Stomach (tissue), 9 donors: ENCODE results near the gene UTP11. TPM values are rescaled to one million over a fixed set of nuclear protein-coding genes. Genes with fewer than 3 reads are reported as not detected.

Source experiments
- DNase-seq, 2 donors: peaks; one replicate each; pipeline versions ENCODE4 v3.0.0 to v3.0.0-alpha.2; 2013 to 2019
- H3K27ac ChIP-seq, 5 donors: fragments of 200-600 bp in 4 of 5; sonication (generic) in 4 of 5; one replicate each; pipeline ENCODE4 v1.5.1; 2013 to 2019; ENCODE audit warnings: mild to moderate bottlenecking in 1 of 5, moderate library complexity in 1 of 5
- H3K27me3 ChIP-seq, 3 donors: fragments of 200-600 bp; sonication (generic); one replicate each; pipeline ENCODE4 v1.5.1; 2017 to 2019; ENCODE audit warnings: mixed run types in 1 of 3
- H3K36me3 ChIP-seq, 4 donors: fragments of 200-600 bp; sonication (generic); 1 replicate in 3 of 4; 2 replicates in 1 of 4; pipeline ENCODE4 v1.5.1; 2016 to 2019
- H3K4me1 ChIP-seq, 4 donors: fragments of 200-600 bp; sonication (generic); one replicate each; pipeline ENCODE4 v1.5.1; 2016 to 2019
- H3K4me3 ChIP-seq, 4 donors: fragments of 200-600 bp; sonication (generic) in 3 of 4; one replicate each; pipeline ENCODE4 v1.5.1; 2016 to 2019; ENCODE audit warnings: mild to moderate bottlenecking in 1 of 4
- H3K9me3 ChIP-seq, 4 donors: fragments of 200-600 bp; sonication (generic); one replicate each; pipeline ENCODE4 v1.5.1; 2016 to 2019
- CTCF ChIP-seq, 7 experiments: fragments of 450-650 bp in 4 of 7; fragments of 200-600 bp in 3 of 7; sonication (generic) in 3 of 7; IDR thresholded peaks; one replicate each; pipeline ENCODE4 v1.5.1; 2016 to 2019; ENCODE audit warnings: antibody characterized with exemption in 7 of 7, control low read depth in 2 of 7, mild to moderate bottlenecking in 1 of 7
- EP300 ChIP-seq: sonication (generic); formaldehyde crosslinking; IDR thresholded peaks from one replicate; pipeline ENCODE4 v1.6.1; 2017; ENCODE audit warnings: antibody characterized with exemption
- POLR2A ChIP-seq, 4 donors: fragments of 450-650 bp; IDR thresholded peaks; one replicate each; pipeline ENCODE4 v1.6.1; 2016; ENCODE audit warnings: antibody characterized with exemption in 4 of 4, control low read depth in 2 of 4, mild to moderate bottlenecking in 1 of 4, moderate library complexity in 1 of 4
- POLR2AphosphoS5 ChIP-seq, 3 donors: sonication (generic); formaldehyde crosslinking; IDR thresholded peaks; one replicate each; pipeline ENCODE4 v1.6.1; 2016; ENCODE audit warnings: antibody characterized with exemption in 3 of 3
- WGBS, 5 donors: extraction: QIAGEN DNeasy Blood & Tissue Kit in 3 of 5; methylation state at CpG; one replicate each; pipeline versions ENCODE4 v1.1.5 to v1.1.7; 2013 to 2018; 5-methylcytosine and 5-hydroxymethylcytosine counted together
- intact Hi-C: fragments of 100-400 bp; cut with DNase I; formaldehyde crosslinking; loops from one replicate; pipeline ENCODE4 v1.15.1; 2023; ENCODE audit warnings: low total_unique reads
- polyA plus RNA-seq, 3 donors: library from polyadenylated mRNA; stranded (reverse); fragments of 200-250 nt; gene quantifications; one replicate each; pipeline ENCODE4 v1.2.3, GENCODE V29; 2013
- total RNA-seq, 5 donors: library from RNA; depleted of rRNA; stranded (reverse); fragments of >200 nt; gene quantifications; one replicate each; pipeline versions ENCODE4 v1.1.0 to v1.2.3, GENCODE V29; 2014 to 2016
- donor health status: healthy with polysubstance abuse.
- donor health status: Bipolar disorder and iron deficiency.
- donor health status: healthy.

The UTP11 gene
- total and polyA plus RNA-seq, 8 donors = 1.4 to 43.7 (median 20.9) TPM

GRCh38 chr1:38034871-38035270, 22.3 kb downstream of the UTP11 start:
- no peak for DNase-seq
- Histone ChIP-seq H3K27me3 (peaks cover 0 to 38% (median 0%) of the 10 kb centered on the region in 3 donors), H3K4me3 (no peak overlapping the region), H3K4me1 (peaks cover 8 to 15% (median 10%) of the 10 kb centered on the region in 4 donors), H3K9me3 (no peaks in the 10 kb centered on the region), H3K36me3 (no peaks in the 10 kb centered on the region), H3K27ac (no peak overlapping the region)
- 92 to 98% (median 92%) methylated on average over 7 to 13 of the region's 13 CpGs for WGBS, 5 donors
- no peak for TF ChIP-seq POLR2AphosphoS5 (IDR thresholded peaks at IDR 0.05)
- TF ChIP-seq POLR2A (IDR thresholded peaks at IDR 0.05) = no peak
- no peak for TF ChIP-seq EP300
- no peak for TF ChIP-seq CTCF (IDR thresholded peaks at IDR 0.05)
- intact Hi-C loops = no loop called here

GRCh38 chr1:38037221-38037939, 24.8 kb downstream of the UTP11 start:
- Histone ChIP-seq H3K4me1 (no peaks in the 10 kb centered on the region), H3K27me3 (peaks cover 2 to 63% (median 20%) of the 10 kb centered on the region in 3 donors), H3K9me3 (no peaks in the 10 kb centered on the region), H3K4me3 (no peak overlapping the region), H3K36me3 (no peaks in the 10 kb centered on the region), H3K27ac (no peak overlapping the region)
- 49 to 58% (median 54%) methylated on average over 5 of the region's 5 CpGs for WGBS, 5 donors
- intact Hi-C loops = no loop called here
- TF ChIP-seq POLR2A (IDR thresholded peaks at IDR 0.05) = no peak
- TF ChIP-seq POLR2AphosphoS5 (IDR thresholded peaks at IDR 0.05) = no peak
- no peak for TF ChIP-seq EP300
- no peak for TF ChIP-seq CTCF (IDR thresholded peaks at IDR 0.05)
- peak in 1 of 2 donors; percentile 27 for DNase-seq

- Histone ChIP-seq H3K4me1 (no peaks in the 10 kb centered on the region), H3K27ac (no peak overlapping the region), H3K27me3 (peaks cover 15 to 78% (median 35%) of the 10 kb centered on the region in 3 donors), H3K4me3 (no peak overlapping the region), H3K36me3 (no peaks in the 10 kb centered on the region), H3K9me3 (no peaks in the 10 kb centered on the region)
- intact Hi-C loops = no loop called here
- no peak for DNase-seq
- no peak for TF ChIP-seq CTCF (IDR thresholded peaks at IDR 0.05)
- TF ChIP-seq POLR2A (IDR thresholded peaks at IDR 0.05) = no peak
- no peak for TF ChIP-seq POLR2AphosphoS5 (IDR thresholded peaks at IDR 0.05)
- no peak for TF ChIP-seq EP300
- WGBS, 5 donors = 68 to 94% (median 89%) methylated on average over 10 of the region's 10 CpGs
Measured at GRCh38 chr1:38038861-38039260, 26.3 kb downstream of the UTP11 start.

GRCh38 chr1:38039331-38040088, 27.0 kb downstream of the UTP11 start:
- H3K9me3 ChIP-seq = no peaks in the 10 kb centered on the region
- no peak for DNase-seq
- no peak overlapping the region for H3K27ac ChIP-seq
- H3K4me3 ChIP-seq = no peak overlapping the region
- H3K36me3 ChIP-seq = no peaks in the 10 kb centered on the region
- H3K4me1 ChIP-seq = peaks cover 6% of the 10 kb centered on the region in 4 donors
- TF ChIP-seq CTCF (IDR thresholded peaks at IDR 0.05) = no peak
- no peak for TF ChIP-seq POLR2A (IDR thresholded peaks at IDR 0.05)
- no peak for TF ChIP-seq POLR2AphosphoS5 (IDR thresholded peaks at IDR 0.05)
- no peak for TF ChIP-seq EP300
- H3K27me3 ChIP-seq = peaks cover 21 to 81% (median 41%) of the 10 kb centered on the region in 3 donors
- intact Hi-C loops = no loop called here
- 84 to 91% (median 87%) methylated on average over 17 of the region's 17 CpGs for WGBS, 5 donors
